ENCODE results near the gene EPS8L2.
"Not testable (repeated sequence)": the region's sequence is repeated elsewhere in the genome, so short reads cannot be mapped to it uniquely, and the experiment has no call there.

EPS8L2 gene

DNA sequence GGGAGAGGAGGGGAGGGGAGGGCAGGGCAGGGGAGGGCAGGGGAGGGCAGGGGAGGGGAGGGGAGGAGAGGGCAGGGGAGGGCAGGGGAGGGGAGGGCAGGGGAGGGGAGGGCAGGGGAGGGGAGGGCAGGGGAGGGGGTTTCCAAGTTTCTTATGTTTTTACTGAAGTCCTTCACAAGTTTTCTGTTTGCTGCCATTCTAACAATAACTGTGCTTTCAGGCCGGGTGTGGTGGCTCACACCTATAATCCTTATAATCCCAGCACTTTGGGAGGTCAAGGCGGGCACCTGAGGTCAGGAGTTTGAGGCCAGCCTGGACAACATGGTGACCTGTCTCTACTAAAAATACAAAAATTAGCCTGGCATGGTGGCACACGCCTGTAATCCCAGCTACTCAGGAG, 15.8 kb upstream of the EPS8L2 start:
- DNase-seq = not testable (repeated sequence)

DNA sequence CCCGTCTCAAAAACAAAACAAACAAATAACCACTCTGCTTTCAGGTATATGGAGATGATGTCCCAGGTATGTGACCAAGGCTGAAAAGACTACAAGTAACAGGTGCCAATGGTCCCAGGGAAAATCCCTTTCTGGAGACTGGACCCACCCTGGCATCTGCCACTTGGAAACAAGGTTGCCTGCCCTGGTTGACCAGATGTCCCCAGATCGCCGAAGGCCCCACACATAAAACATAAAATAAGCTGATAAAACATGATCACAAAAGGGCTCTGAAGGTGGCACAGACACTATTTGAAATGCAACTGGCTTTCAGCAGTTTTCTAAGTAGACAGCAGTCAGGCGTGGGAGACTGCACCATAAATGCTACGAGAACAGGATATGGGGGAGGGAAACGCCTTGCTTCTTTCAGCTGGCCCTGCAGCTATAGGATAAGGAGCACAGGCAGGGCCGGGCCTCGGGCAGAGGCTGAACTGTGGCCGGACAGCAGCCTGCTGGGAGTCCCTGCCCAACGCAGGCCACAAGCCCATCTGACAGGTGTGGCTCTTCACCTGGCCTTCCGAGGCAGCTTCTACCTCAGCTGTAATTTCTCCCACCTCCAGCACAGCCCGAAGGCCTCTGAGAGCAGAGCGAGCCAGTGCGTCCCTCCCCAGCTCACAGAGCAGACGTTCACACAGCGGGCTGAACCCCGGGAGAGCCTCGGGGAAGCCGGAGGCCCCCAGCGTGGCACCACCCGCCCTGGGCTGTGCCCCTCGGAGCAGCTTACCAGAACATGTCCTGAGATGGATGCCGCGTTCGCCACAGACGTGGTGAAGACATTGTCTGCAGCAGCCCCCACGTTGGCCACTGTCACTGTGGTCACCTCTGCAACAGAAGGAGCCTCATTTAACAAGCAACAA, 15.0 kb upstream of the EPS8L2 start:
- no peak for DNase-seq

DNA sequence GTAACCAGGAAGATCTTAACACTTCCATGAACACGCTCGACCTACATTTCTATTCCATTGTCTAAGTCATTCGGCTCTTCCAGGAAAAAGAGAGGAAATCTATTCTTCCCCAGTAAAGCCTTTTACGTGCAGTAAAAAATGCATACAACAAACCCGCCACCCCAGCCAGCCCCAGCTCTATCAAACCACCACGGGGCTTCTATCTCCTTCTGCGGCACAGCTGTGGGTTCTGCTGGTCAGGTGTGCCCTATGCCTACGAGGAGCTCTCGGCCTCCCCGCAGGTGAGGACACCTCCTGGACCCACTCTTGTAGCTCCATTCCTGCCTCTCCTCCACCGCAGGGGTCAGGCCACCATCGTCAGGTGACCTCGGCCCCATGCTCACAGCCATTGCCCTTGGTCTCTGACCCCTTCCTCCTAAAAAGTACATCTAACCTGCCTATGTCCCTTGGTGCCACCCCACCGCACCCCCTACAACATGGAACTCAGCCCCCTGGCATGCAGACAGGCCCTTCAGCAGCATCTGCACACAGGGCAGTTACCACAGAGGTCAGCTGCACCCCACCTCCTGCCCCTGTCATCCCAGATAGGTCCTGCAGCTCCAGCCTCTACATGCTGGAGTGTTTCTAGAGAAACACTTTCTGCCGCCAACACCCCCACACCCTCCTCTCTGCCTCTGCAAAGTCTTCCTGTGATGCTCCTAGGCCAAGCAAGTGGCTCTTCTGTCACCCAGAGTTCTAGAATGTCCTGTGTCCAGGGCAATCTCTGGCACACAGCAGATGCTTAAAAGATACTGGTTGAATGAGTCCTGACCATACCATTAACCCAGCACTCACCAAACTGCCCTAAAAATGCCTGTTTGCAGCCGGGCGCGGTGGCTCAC, 14.1 kb upstream of the EPS8L2 start:
- DNase-seq = no peak

DNA sequence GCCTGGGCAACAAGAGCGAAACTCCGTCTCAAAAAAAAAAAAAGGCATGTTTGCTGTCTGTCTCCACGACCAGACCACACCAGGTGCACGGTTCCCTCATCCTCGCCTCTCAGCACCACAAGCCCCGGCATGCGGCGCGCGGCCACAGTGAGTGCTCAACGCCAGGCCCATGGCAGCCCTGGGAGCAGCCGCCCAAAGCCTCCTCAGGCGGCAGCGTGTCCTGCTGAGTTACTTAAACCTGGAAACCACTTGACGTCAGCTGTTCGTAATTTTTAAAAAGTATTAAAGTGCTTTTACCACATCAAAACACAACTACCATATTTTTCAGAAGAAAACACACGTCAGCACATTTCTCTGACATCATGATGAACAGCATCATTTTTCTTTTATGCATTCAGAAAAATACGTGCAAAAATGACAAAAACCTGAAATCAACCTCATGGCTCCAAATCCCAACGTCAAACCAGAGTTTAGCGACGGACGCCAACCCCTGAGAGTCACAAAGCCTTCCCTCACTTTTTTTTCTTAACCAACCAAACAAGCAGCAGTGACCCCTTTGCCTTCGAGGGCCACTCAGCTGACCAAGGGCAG, 13.1 kb upstream of the EPS8L2 start:
- DNase-seq = no peak

DNA sequence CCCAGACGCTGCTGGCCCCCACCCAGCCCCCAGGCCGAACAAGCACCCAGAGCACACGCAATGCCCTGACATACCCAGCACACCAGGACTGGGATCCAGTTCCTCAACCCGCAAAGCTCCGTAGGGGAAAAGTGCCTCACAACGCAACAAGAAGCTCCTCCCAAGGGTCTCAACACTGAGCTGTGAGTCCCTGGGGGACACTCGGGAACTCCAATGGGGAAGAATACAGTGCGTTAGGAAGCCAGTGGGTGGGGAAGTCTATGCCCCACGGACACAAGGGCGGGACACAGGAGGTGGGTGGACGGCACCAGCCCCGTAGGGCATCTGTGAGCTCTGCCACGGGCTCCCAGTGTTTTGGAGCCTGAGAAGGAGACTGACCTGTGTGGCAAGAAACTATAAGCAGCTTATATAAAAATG, 12.6 kb upstream of the EPS8L2 start:
- no peak for DNase-seq

DNA sequence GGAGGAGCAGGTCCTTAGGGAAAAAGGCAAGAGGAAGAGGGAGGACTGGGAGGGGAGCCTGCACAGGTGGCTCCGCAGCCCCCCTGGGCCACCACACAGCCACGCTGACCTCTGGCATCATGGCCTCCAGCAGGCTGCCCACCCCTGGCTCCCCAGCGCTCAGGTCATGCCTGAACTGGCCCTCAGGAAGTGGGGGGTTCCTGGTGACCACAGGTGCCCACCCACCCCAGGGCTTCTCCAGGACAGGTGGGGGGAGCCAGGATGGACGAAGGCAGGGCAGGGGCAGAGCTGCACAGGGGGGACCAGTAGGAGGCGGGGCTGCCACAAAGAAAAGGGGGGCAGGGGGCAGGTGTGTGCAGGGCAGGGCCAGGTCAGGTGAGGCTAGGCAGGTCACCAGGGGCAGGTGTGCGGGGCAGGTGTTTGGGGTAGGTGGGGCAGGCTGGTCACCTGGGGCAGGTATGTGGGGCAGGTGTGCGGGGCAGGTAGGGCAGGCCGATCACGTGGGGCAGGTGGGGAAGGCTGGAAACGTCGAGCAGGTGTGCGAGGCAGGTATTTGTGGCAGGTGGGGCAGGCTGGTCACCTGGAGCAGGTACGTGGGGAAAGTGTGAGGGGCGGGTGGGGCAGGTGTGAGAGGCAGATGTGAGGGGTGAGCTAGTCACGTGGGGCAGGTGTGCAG, 12.0 kb upstream of the EPS8L2 start:
- DNase-seq = no peak

DNA sequence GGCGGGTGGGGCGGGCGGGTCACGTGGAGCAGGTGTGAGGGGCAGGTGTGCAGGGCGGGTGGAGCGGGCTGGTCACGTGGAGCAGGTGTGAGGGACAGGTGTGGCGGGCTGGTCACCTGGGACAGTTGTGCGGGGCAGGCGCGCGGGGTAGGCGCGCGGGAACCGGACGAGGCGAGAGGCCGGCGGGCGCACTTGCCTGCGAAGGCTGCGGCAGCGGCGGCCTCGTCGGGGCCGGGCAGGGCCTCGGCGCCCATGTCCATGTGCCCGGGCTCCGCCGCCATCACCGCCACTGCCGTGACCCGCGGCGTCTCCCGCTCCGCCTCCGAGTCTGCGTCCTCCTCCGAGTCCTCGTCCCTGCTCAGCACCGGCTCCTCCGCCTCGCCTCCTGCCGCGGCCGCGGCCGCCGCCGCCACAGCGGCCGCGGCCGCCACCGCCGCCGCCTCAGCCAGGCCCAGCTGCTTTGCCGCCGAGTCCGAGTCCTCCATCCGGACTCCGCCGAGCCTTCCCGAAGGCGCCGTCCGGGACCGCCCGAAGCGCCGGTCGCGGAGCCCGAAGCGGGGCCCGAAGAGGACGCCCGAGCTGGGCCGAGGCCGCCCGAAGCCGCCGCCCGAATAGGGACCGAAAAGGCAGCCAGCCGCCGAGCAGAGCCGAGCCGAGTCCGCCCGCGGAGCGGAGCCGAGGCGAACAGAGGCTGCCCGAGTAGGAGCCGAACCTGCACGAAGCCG, 11.3 kb upstream of the EPS8L2 start, which contains the start of gene DEAF1:
Gene DEAF1 (minus strand): TSS at position 660 of the 725 bp plus-strand sequence. CDS start 175 bp downstream, at position 485.
- DNase-seq = peak; percentile 96 to 100

DNA sequence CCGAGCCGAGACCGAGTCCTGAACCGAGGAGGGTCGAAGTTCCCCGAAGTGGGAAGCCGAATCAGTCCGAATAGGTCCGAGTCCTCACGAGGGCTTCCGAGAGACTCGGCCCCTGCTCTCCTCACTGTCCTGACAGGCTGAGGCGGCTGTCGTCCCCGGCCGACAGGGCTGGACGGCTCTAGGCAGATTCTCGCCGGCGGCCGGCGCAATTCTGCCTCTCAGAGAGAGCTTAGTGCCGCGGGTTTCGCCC, 10.8 kb upstream of the EPS8L2 start:
- no peak for DNase-seq

DNA sequence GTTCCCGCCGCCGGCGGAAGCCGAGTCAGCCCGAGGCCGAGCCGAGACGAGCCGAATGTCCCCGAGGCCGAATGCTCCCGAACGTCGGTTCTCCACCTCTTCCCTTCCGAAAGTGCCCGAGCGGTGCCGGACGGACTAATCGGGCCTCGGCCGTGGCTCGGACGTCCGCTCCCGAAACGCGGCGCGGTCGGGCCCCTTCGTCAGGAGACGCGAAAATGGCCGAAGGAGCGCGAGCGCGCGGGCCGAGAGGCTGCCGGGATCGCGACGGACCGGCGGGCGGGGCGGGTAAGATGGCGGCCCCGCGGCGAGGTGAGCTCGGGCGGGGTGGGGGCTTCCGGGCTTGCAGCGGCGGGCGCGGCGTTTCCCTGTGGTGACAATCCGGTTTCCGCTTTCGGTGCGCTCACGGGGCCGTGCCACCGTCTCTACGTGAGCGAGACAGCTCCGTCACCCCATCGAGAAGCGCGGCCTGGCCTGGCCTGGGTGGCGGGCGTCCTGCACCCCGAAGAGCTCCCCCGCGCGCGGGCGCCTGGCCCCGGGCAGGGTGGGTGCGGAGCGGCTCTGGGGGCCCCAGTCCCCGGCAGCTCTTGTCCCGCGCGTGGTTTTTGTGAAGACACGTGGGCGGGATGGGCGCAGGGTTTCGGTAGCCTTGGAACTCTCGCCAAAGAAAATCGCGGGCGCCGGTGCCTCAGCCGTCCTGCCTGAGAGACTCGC, 10.3 kb upstream of the EPS8L2 start, which contains the start of gene TMEM80:
Gene TMEM80 (plus strand): TSS at position 279 of the 711 bp plus-strand sequence. CDS start 12 bp downstream, at position 291.
- peak; percentile 98 to 100 for DNase-seq

DNA sequence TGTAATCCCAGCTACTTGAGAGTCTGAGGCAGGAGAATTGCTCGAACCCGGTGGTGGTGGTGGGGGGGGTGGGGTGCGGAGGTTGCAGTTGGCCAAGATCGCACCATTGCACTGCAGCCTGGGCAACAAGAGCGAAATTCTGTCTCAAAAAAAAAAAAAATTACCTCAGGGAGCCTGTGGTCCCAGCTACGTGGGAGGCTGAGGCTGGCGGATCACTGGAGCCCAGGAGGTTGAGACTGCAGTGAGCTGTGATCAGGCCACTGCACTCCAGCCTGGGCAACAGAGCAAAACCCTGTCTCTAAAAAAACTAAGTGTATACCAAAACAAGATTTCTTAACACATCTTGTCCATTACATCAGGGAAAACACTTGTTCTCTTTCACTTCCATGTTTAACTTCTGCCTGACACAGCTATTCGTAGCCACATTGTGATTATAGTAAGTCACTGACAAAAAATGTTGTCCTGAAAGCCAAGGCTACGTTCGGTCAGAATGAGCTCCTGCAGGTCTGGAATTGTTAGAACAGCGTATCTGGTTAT, 9.0 kb upstream of the EPS8L2 start:
- no peak for DNase-seq

DNA sequence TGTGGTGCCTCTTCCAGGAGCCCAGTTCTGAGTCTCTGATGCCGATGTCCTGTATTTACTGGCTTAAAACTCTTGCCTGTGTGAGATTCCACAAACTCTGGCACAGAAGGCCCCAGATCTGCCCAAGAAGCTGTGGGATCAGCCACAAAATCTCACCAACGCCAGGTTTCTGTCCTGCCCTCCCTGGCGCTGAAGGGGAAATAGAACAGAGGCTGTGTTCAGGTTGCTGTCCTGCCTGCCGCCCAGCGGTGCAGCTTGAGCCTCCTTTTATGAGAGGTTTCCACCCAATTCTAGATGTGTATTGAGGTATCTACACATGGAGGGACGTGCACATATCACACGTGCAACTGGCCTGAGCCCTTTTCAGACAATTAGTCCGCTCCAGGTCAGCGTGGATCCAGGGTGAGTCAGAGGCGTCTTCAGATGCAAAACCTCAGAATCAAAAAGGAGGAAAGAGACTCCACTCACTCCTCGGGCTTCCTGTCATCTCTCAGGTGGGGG, 8.2 kb upstream of the EPS8L2 start:
- DNase-seq = no peak

DNA sequence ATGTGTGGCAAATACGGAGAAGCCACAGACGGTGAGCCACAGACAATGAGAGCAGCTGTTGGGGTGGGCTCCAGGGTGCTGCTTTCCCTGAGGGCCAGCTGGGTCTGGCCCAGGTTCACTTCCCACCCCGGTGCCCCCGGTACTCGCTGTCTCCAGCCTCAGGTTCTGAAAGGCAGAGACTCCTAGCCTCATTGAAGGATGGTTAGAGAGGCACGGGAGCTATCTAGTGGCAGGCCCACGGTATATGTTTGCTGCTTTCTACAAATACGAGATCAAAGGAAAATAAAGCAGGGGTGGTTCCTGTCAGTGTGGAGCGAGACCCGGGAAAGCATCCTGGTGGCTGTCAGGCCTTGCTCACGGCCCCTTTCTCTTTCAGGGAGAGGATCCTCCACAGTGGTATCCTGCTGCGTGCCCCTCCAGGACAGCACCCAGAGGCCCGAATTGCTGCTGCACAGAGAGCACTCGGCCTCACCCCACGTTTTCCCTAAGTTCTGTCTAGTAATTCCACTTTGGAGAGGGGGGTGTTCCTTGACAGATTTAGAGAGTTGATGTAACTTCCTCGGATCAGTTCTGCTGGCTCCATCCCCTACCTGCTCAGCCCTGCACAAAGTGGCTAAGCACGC, 7.4 kb upstream of the EPS8L2 start:
- DNase-seq = no peak

DNA sequence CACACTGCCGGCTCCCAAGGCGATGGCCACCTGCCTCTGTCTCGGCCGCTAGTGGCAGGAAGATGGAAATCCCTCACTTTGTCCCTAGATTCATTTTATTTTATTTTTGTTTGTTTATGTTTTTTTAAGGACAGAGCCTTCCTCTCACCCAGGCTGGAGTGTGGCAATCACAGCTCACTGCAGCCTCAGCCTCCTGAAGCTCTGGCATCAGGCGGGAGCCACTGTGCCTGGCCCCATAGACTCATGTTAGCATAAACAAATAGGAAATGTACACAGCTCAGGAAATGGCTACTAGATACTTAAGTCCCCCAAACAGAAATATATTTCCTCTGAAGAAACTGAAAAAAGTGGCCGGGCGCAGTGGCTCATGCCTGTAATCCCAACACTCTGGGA, 6.9 kb upstream of the EPS8L2 start:
- no peak for DNase-seq

DNA sequence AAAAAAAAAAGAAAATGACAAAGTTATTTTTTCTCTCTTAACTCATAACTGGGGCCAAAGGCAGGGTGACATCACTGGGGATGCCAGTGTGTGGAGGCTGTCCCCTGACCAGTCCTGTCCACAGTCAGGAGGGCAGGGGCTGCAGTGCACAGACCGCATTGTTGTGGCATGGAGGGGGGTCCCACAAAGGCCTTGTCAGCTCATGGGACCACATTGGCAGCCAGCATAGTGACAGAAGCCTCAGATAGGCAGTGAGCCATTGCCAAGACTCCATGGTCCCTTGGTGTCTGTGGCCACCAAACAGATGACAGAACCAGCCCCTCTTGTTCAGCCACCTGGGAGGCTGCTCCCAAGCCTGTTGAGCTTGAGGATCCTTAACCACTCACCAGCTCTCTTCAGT, 6.3 kb upstream of the EPS8L2 start:
- DNase-seq = no peak

DNA sequence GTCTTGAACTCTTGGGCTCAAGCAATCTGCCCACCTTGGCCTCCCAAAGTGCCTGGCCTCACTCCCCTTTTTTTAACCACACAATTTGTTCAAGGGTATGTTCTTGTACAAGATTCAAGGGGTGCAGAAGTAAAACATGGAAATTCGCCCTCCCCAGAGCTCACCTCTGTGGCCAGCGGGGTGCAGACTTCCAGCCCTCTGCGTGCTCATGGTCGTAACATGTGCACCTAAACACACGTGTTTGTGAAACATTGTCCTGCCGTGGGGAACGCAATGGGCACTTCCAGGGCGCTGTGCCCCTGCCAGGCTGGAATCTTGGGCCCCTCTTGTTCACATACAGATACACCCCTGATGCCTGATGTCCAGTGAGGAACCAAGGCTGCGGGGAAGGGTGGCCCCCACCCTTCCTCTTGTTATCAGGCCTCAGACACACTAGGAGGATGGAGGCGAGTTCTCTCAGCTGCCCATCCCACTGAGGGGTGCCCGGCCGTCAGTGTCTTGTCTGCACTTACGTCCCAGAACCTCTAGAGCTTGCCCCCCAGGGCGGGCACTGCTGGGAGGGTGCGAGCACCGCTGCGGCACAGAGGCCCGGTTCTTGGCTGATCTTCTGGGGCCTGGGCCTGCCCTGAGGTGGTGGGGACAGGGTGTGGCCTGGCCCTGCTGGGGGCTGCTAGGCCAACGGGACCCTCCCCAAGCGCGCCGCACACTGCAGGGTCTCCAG, 4.1 kb upstream of the EPS8L2 start:
- no peak for DNase-seq

DNA sequence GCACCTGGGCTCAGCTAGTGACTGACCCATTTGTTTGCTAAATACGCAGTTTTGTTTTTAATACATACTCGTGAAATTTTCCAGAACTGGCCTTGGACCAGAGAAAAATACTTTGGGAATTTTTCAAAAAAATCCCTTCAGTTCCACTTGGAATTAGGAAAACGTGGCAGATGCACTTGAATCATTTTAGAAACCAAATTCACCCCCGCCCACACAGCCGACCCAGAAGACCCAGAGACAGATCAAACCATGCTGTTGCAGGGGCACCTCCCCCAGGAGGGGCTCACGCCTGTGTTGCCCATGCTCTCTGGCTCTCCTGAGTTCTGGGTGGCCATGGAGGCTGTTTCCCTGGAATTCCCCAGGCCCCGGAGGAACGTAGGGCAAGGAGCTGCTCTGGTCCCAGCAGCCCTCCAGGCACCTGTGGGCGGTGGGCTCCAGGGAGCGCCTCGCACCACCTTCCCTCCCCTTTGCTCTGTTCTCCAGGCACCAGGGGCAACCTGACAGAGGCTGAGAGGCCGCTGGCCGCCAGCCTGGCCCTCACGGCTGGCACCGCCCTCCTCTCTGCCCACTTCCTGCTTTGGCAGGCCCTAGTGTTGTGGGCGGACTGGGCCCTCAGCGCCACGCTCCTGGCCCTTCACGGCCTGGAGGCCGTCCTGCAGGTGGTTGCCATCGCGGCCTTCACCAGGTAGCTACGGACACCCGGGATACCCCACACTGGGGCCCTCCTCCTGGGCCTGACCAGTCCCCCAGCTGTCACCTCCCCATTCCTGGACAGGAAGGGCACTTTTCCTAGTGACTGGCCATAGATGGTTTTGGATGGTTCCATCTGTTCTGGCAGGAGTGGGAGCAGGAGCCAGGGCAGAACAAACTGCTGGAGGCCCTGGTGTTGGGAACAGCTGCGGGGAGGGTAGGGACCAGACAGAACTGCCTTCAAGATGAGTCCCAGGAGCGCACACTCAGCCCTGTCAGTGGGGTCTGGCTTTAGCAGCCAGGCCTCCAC, 3.3 kb upstream of the EPS8L2 start:
- no peak for DNase-seq

DNA sequence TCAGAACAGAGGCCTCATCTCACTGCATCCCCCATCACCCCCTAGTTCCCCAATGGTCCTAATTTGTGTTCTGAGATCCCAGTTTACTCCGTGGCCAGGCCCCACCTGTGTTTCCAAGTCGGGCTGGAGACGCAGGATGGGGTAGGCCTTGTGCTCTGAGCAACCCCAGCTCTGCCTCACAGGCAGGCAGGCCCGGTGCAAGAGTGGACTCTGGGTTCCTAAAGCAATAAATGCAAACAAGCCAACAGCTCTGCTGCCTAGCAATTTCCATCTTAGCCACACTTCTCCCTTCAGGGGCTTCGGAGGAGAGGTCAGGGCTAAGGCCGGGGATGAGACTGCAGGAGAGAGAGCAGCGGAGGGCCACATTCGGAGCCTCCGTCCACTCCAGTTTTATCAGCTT, 2.5 kb upstream of the EPS8L2 start:
- DNase-seq = no peak

DNA sequence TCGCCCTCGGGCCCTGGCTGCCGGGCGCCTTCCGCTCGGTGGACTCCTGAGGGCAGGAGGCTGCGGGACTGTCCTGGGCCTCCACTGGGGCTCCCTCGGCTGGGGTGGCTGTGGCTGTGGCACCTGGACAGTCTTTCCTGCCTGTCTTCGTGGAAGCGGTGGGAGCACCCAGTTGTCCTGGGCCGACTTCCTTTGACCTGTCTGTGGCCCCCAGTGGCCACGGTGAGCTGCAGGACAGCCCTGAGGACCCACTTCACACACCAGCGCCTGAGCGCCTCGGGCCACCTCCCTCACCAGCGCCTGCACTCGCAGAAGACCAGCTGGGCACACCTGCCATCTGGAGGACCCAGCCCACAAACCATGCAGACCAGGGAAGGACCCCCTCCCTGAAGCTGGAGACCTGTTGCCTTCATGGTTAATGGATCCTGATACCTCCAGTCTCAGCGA, 1.8 kb upstream of the EPS8L2 start:
- no peak for DNase-seq
